Measurements from ENCODE around the gene DGKE. TPM values are rescaled to one million over a fixed set of nuclear protein-coding genes. Genes with fewer than 3 reads are reported as not detected.

DGKE gene
- total RNA-seq, 1 donor from 2014 or later: 5.4 TPM

DNA sequence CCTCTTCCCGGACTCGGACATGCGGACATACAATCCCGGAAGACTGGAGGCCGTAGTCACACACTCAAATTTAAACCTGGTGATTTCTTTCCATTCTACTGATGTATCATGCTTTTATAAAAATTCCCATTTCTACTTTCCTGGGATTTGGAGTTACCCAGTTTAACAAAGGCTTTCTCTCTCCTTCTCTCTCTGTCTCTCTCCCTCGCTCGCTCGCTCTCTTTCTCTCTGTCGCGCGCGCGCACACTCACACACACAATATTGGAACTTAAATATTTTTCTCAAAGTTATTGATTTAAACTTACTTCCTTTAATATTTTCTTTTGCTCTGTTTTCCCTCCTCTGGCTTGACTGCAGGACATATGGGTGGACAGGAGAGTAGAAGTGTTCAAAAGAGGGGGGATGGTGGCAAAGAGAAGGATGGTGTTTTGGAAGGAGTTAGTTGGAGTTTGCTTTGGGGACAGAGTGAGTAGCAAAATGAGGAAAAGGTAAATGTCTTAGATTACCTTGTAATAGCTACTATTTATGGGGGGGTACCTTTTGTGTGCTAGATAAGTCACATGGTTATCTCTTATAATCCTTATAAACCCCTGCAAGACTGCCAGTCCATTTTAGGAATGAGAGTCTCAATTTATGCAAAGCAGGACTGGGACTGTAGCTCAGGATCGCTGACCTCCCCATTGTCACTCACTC lies 80.8 kb downstream of the DGKE start:
- peak; percentile 22 for DNase-seq (ENCODE audit: low read depth)

DNA sequence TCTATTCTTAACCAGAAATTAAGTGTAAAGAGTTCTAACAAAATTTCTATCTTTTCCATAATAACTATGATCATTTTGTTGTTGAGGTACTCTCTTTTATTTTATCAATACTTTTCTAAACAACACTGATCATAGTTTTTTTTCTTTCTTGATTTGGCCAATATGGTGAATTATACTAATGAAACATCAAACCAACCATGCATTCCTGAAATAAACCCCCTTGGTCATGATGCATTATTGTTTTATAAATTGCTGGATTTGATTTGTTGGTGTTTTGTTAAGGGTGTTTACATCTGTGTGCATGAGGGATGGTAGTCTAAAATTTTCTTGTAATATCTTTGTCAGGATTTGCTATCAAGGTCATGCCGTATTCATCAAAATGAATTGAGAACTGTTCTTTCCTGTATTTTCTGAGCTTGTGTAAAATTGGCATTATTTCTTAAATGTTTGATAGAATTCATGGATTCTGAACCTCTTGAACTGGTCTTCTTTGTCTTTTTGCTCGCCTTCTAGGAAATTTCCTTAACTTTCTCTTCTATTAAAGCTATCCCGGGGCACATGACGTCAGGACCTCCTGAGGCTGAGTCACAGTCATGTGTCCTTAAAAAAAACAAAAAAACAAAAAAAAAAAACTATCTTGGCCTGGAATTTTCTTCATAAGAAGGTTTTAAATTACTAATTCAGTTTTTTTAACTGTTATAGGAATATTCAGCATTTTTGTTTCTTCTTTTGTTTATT lies 83.8 kb downstream of the DGKE start:
- DNase-seq (ENCODE audit: low read depth): no peak

DNA sequence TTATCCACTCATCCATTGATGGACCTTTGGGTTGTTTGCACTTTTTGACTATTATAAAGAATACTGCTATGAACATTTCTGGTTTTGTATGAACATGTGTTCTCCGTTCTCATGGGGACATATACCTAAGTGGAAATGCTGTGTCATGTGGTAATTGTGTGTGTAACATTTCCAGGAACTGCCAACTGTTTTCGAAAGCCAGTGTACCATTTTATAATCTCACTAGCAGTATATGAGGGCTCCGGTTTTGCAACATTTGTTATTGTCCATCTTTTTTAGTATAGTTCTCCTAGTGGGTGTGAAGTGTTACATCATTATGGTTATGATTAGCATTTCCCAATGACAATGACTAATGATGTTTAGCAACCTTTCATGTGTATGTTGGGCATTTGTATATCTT lies 85.0 kb downstream of the DGKE start:
- DNase-seq (ENCODE audit: low read depth): no peak

Other genes with a start within 250 kb of the DGKE start
- 1.1 and 38.7 TPM in 2 replicates for gene NOG, start 240.5 kb upstream of the DGKE start, total RNA-seq
- 0.30 and 0.35 TPM in 2 replicates for gene C17orf67, start 231 bp upstream of the DGKE start, total RNA-seq
- gene TRIM25, start 79.9 kb downstream of the DGKE start, total RNA-seq: 24.3 and 27.7 TPM in 2 replicates
- 14.8 and 15.9 TPM in 2 replicates for gene COIL, start 126.9 kb downstream of the DGKE start, total RNA-seq
- gene SCPEP1, start 144.0 kb downstream of the DGKE start, total RNA-seq: 14.6 and 21.6 TPM in 2 replicates

Data from renal cortical epithelial cell (primary cell).